SK-N-SH (cell line): ENCODE results near the gene CACNA2D3.

Experiments
- CHD2 ChIP-seq: fragments of 150-350 bp; IDR thresholded peaks from 2 replicates; pipeline ENCODE4 v1.6.1; 2018; ENCODE audit warnings: low read length; ENCODE audit not compliant: partially characterized antibody
- CTCF ChIP-seq: fragments of 200-600 bp; sonication (generic); IDR thresholded peaks from 2 replicates; pipeline ENCODE4 v1.6.1; 2017; ENCODE audit warnings: antibody characterized with exemption, mild to moderate bottlenecking, moderate library complexity
- EP300 ChIP-seq, 2 experiments: IDR thresholded peaks; 2 replicates each; pipeline versions ENCODE4 v1.4.0 to v1.6.1; 2012; ENCODE audit warnings: borderline replicate concordance in 1 of 2, low read depth in 1 of 2, low read length in 1 of 2
- EZH2phosphoT487 ChIP-seq: fragments of 200-600 bp; sonication (generic); IDR thresholded peaks from 2 replicates; pipeline ENCODE4 v1.6.1; 2017; ENCODE audit warnings: low read depth, mixed run types, mild to moderate bottlenecking, antibody characterized with exemption, moderate library complexity, borderline replicate concordance
- JUND ChIP-seq: IDR thresholded peaks from 2 replicates; pipeline ENCODE4 v1.4.0; 2012
- POLR2AphosphoS5 ChIP-seq: IDR thresholded peaks from 2 replicates; pipeline ENCODE4 v1.6.1; 2012; ENCODE audit warnings: low read depth, low read length
- RAD21 ChIP-seq: IDR thresholded peaks from 2 replicates; pipeline ENCODE4 v1.6.1; 2012; ENCODE audit warnings: mild to moderate bottlenecking, low read length
- RCOR1 ChIP-seq: fragments of 150-350 bp; IDR thresholded peaks from 2 replicates; pipeline ENCODE4 v1.6.1; 2017; ENCODE audit warnings: antibody characterized with exemption, low read length
- RFX5 ChIP-seq: IDR thresholded peaks from 2 replicates; pipeline ENCODE4 v1.6.1; 2012; ENCODE audit warnings: mild to moderate bottlenecking, improper control_type of control experiment, low read length
- SMC3 ChIP-seq: IDR thresholded peaks from 2 replicates; pipeline ENCODE4 v1.6.1; 2012; ENCODE audit warnings: low read depth, low read length, improper control_type of control experiment

GRCh38 chr3:54719914-54720313 is 597.6 kb downstream of the CACNA2D3 start:
- no peak for TF ChIP-seq EZH2phosphoT487
- TF ChIP-seq EP300 (IDR thresholded peaks at IDR 0.05; ENCODE audit: borderline replicate concordance in 1 of 2, low read depth in 1 of 2, low read length in 1 of 2) = no peak
- TF ChIP-seq POLR2AphosphoS5 = no peak
- TF ChIP-seq RAD21 = no peak
- TF ChIP-seq RCOR1 = no peak
- TF ChIP-seq CHD2 = no peak
- TF ChIP-seq CTCF = no peak
- no peak for TF ChIP-seq SMC3
- no peak for TF ChIP-seq RFX5
- no peak for TF ChIP-seq JUND
